H1 (cell line): ENCODE results near the gene TIMM22.

Experiments used
- CTCF ChIP-seq, 3 experiments: IDR thresholded peaks; 1 replicate in 2 of 3; 2 replicates in 1 of 3; pipeline versions ENCODE4 v1.5.1 to v1.6.1; 2011; ENCODE audit warnings: low read length in 3 of 3, mild to moderate bottlenecking in 3 of 3, inconsistent platforms in 2 of 3, low read depth in 1 of 3, moderate library complexity in 1 of 3; ENCODE audit not compliant: insufficient read depth in 1 of 3; ENCODE audit errors: control extremely low read depth in 1 of 3
- SIN3A ChIP-seq, 2 experiments: IDR thresholded peaks in 1 of 2; conservative IDR thresholded peaks in 1 of 2; 2 replicates each; pipeline ENCODE4 v1.6.1; 2011 to 2012; ENCODE audit warnings: low read length in 2 of 2, improper control_type of control experiment in 1 of 2, low read depth in 1 of 2, mild to moderate bottlenecking in 1 of 2

GRCh38 chr17:965311-965989 is 31.5 kb upstream of the TIMM22 start:
- no peak for TF ChIP-seq CTCF (IDR thresholded peaks at IDR 0.05; ENCODE audit: control extremely low read depth in 1 of 3, insufficient read depth in 1 of 3, low read depth in 1 of 3, low read length in 3 of 3)
- no peak for TF ChIP-seq SIN3A (conservative IDR thresholded peaks at IDR 0.05 in 1 of 2, IDR thresholded peaks at IDR 0.05 in 1 of 2; ENCODE audit: low read depth in 1 of 2, low read length in 2 of 2)
